Karpas-422 (cell line): ENCODE measurements around the gene SORCS1. TPM values are rescaled to one million over a fixed set of nuclear protein-coding genes. Genes with fewer than 3 reads are reported as not detected.

Source experiments
- DNase-seq: peaks from one replicate; pipeline ENCODE4 v3.0.0-alpha.2; 2015
- H2AFZ ChIP-seq: fragments of 200-600 bp; sonication (generic); 2 replicates; pipeline ENCODE4 v1.6.1; 2014; ENCODE audit warnings: antibody characterized with exemption, low read length, mixed read lengths
- H3K27ac ChIP-seq: fragments of 200-600 bp; sonication (generic); 2 replicates; pipeline ENCODE4 v1.5.1; 2014; ENCODE audit warnings: mild to moderate bottlenecking, low read length, moderate library complexity
- H3K27me3 ChIP-seq: fragments of 200-600 bp; sonication (generic); 2 replicates; pipeline ENCODE4 v1.6.1; 2014; ENCODE audit warnings: low read length, mixed read lengths
- H3K36me3 ChIP-seq: fragments of 200-600 bp; sonication (generic); 2 replicates; pipeline ENCODE4 v1.6.1; 2014; ENCODE audit warnings: low read length, mixed read lengths; ENCODE audit not compliant: insufficient read depth
- H3K4me1 ChIP-seq: fragments of 200-600 bp; sonication (generic); 2 replicates; pipeline ENCODE4 v1.6.1; 2014; ENCODE audit warnings: mild to moderate bottlenecking, low read length, mixed read lengths
- H3K4me2 ChIP-seq: fragments of 200-600 bp; sonication (generic); 2 replicates; pipeline ENCODE4 v1.6.1; 2014; ENCODE audit warnings: low read length, low read depth, mild to moderate bottlenecking; ENCODE audit not compliant: poor library complexity, severe bottlenecking
- H3K4me3 ChIP-seq: fragments of 200-600 bp; sonication (generic); 2 replicates; pipeline ENCODE4 v1.5.1; 2014; ENCODE audit warnings: mild to moderate bottlenecking, antibody characterized with exemption, low read length, mixed read lengths
- H3K79me2 ChIP-seq: fragments of 200-600 bp; sonication (generic); 2 replicates; pipeline ENCODE4 v1.6.1; 2014; ENCODE audit warnings: mild to moderate bottlenecking, low read length, mixed read lengths
- H3K9ac ChIP-seq: fragments of 200-600 bp; sonication (generic); 2 replicates; pipeline ENCODE4 v1.6.0; 2014; ENCODE audit warnings: low read length
- H3K9me2 ChIP-seq: fragments of 200-600 bp; sonication (generic), shearing (Covaris generic); replicated peaks from 2 replicates; pipeline ENCODE4 v1.6.0; 2014; ENCODE audit warnings: mild to moderate bottlenecking, low read length, moderate library complexity; ENCODE audit not compliant: insufficient read depth
- H3K9me3 ChIP-seq: fragments of 300-700, 200-600 bp; sonication (generic); 2 replicates; pipeline ENCODE4 v1.6.1; 2014; ENCODE audit warnings: low read length, mixed read lengths
- H4K20me1 ChIP-seq: fragments of 200-600 bp; sonication (generic); 2 replicates; pipeline ENCODE4 v1.6.1; 2014; ENCODE audit warnings: mild to moderate bottlenecking, antibody characterized with exemption, low read length, low read depth; ENCODE audit not compliant: insufficient read depth
- total RNA-seq: library from RNA; depleted of rRNA; stranded (reverse); fragments of >200 nt; shearing (Covaris generic); gene quantifications from 2 replicates; pipeline ENCODE4 v1.2.3, GENCODE V29; 2014; ENCODE audit warnings: low replicate concordance

SORCS1 gene
- total RNA-seq, 1 experiment from 2014 or later = not detected

DNA sequence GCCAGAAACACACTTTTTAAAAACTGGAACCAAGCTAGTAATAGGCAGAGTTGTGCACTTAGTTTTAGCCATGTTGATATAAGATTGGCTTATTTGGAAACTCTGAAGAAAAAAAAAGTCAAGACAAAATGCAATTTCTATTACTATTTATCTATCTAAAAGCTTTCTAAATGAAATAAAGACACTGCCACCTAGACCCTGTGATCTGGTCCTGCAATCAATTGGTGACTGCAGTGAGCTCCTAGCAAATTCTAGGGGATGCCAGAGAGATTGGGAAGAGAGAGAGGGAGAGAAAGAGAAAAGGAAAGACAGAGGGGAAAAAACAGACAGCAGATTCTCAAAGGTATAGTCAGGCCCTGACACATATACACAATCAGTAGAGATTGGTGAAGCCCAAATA lies 25.3 kb downstream of the SORCS1 start:
- no peaks in the 10 kb centered on the region for H3K4me1 ChIP-seq

GRCh38 chr10:107133656-107134055 lies 30.9 kb downstream of the SORCS1 start:
- Histone ChIP-seq H2AFZ (no peak overlapping the region), H3K9me3 (peaks cover 11% of the 10 kb centered on the region; the same call in 1 of the 2 replicates), H3K79me2 (no peaks in the 10 kb centered on the region), H3K4me2 (no peak overlapping the region), H4K20me1 (no peaks in the 10 kb centered on the region), H3K4me1 (no peaks in the 10 kb centered on the region), H3K9me2 (no peaks in the 10 kb centered on the region), H3K4me3 (no peak overlapping the region), H3K9ac (no peak overlapping the region), H3K27me3 (no peaks in the 10 kb centered on the region), H3K27ac (no peak overlapping the region), H3K36me3 (no peaks in the 10 kb centered on the region)
- DNase-seq = no peak

More for the DNA sequence above, 25.3 kb downstream of the SORCS1 start:
- no peak for DNase-seq
- Histone ChIP-seq H3K36me3 (no peaks in the 10 kb centered on the region), H3K27me3 (no peaks in the 10 kb centered on the region), H3K27ac (no peak overlapping the region), H2AFZ (no peak overlapping the region), H3K79me2 (no peaks in the 10 kb centered on the region), H3K4me3 (no peak overlapping the region), H3K4me2 (no peak overlapping the region), H3K9me2 (no peaks in the 10 kb centered on the region), H3K9ac (no peak overlapping the region), H3K9me3 (peaks cover 28% of the 10 kb centered on the region), H4K20me1 (no peaks in the 10 kb centered on the region)

- H3K9ac ChIP-seq = no peak overlapping the region
- H3K36me3 ChIP-seq = no peaks in the 10 kb centered on the region
- no peaks in the 10 kb centered on the region for H3K4me1 ChIP-seq
- no peak overlapping the region for H3K4me2 ChIP-seq
- no peaks in the 10 kb centered on the region for H4K20me1 ChIP-seq
- DNase-seq = no peak
- H3K27me3 ChIP-seq = no peaks in the 10 kb centered on the region
- 0 out of 2 replicates have a peak, but pooled peaks cover 10% of the 10 kb centered on the region for H3K9me3 ChIP-seq
- no peak overlapping the region for H3K27ac ChIP-seq
- H3K9me2 ChIP-seq = no peaks in the 10 kb centered on the region
- H3K79me2 ChIP-seq = no peaks in the 10 kb centered on the region
- no peak overlapping the region for H2AFZ ChIP-seq
- no peak overlapping the region for H3K4me3 ChIP-seq
Observed at GRCh38 chr10:107129000-107129399, 35.5 kb downstream of the SORCS1 start.

DNA sequence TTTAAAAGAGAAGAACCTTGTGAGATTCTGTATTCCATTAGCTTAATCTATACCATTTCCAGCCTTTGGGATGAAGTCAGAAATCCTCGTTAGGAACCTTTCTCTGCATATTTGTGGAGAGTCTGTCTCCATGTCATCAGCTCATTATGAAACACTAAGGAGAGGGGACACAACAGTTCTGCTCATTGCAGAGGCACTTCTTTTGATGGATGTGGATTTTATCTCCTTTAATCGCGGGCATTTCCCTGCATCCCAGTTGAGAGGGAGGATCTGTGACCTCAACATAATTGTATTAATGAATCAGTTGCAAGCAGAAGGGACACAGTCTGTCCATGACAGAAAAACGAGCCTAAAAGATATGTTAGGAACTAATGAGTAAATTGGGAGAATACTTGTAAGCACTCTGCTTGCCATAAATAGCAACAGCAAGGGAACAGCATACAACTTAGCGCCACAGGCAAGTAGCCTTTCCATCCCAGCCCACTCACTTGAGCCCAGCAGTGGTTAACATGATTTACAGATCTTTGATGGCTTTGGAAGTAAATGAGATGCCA lies 37.9 kb downstream of the SORCS1 start:
- no peaks in the 10 kb centered on the region for H4K20me1 ChIP-seq

GRCh38 chr10:107122703-107123102 lies 41.8 kb downstream of the SORCS1 start:
- DNase-seq = no peak
- H3K79me2 ChIP-seq = no peaks in the 10 kb centered on the region
- no peak overlapping the region for H3K4me3 ChIP-seq
- H2AFZ ChIP-seq = no peak overlapping the region
- no peaks in the 10 kb centered on the region for H4K20me1 ChIP-seq
- H3K9ac ChIP-seq = no peak overlapping the region
- no peak overlapping the region for H3K4me2 ChIP-seq
- H3K27me3 ChIP-seq = no peaks in the 10 kb centered on the region
- H3K4me1 ChIP-seq = no peaks in the 10 kb centered on the region
- H3K36me3 ChIP-seq = no peaks in the 10 kb centered on the region
- H3K9me2 ChIP-seq = no peaks in the 10 kb centered on the region
- no peak overlapping the region for H3K27ac ChIP-seq
- peaks cover 19% of the 10 kb centered on the region for H3K9me3 ChIP-seq

More for the DNA sequence above, 37.9 kb downstream of the SORCS1 start:
- no peak overlapping the region for H3K4me3 ChIP-seq
- H3K9me3 ChIP-seq = peaks cover 10% of the 10 kb centered on the region; the same call in 1 of the 2 replicates
- H3K36me3 ChIP-seq = no peaks in the 10 kb centered on the region
- no peak overlapping the region for H3K27ac ChIP-seq
- no peak overlapping the region for H3K9ac ChIP-seq
- no peaks in the 10 kb centered on the region for H3K9me2 ChIP-seq
- H2AFZ ChIP-seq = no peak overlapping the region
- no peak for DNase-seq
- no peaks in the 10 kb centered on the region for H3K79me2 ChIP-seq
- H3K27me3 ChIP-seq = no peaks in the 10 kb centered on the region
- no peak overlapping the region for H3K4me2 ChIP-seq
- H3K4me1 ChIP-seq = no peaks in the 10 kb centered on the region

DNA sequence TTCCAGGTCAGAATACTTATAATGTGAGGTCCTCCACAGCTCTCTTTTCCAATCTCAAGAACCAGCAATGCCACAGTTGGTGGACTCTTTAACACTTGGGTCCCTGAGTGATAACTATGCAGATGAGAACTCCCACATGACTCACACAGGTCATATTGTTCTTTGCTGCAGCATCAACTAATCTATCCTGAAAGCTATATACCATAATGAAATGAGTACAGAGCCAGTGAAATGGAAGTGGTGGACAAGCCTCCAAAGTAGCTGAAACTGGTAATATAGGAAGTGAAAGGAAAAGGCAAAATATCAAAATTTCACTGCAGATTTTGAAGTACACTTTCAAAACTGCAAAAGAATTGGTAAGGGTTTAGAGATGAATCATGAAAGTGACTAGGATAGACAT lies 45.6 kb downstream of the SORCS1 start:
- Histone ChIP-seq H3K9me2 (no peaks in the 10 kb centered on the region), H3K36me3 (no peaks in the 10 kb centered on the region), H3K4me2 (no peak overlapping the region), H3K9me3 (peaks cover 36% of the 10 kb centered on the region), H3K79me2 (no peaks in the 10 kb centered on the region), H3K4me3 (no peak overlapping the region), H3K9ac (no peak overlapping the region), H3K27me3 (no peaks in the 10 kb centered on the region), H3K4me1 (no peaks in the 10 kb centered on the region), H2AFZ (no peak overlapping the region), H3K27ac (no peak overlapping the region), H4K20me1 (no peaks in the 10 kb centered on the region)
- DNase-seq = no peak

DNA sequence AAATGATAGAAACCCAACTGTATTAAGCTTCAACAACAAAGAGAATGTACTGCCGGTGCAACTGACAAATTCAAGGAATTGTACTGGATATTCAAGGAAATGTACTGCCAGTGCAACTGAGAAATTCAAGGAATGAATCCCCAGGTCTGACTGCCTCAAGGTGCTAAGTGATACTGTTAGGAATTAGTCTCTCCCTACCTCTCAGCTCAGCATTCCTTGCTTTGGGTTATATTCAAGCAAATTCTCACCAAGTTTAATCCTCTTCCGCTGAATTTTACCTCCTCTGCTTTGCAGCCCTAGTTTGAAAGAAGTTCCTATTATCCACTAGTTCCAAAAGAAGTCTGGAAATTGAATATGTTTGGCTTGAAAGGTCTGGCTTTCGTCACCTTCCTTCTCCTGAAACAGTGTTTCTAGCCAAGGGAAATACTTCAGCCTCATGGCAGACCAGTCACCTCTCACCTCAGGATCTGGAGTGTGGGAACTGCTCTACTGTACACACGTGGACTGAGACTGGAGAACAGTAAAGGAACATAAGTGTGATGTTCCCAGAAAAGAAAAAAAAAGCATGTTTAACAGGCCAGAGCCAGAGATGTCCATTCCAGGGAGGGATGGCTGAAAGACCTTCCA lies 60.4 kb downstream of the SORCS1 start:
- H3K79me2 ChIP-seq = no peaks in the 10 kb centered on the region
- no peaks in the 10 kb centered on the region for H3K4me1 ChIP-seq
- H3K36me3 ChIP-seq = no peaks in the 10 kb centered on the region
- no peak overlapping the region for H3K4me2 ChIP-seq
- H3K9ac ChIP-seq = no peak overlapping the region
- no peak for DNase-seq
- H4K20me1 ChIP-seq = no peaks in the 10 kb centered on the region
- H3K27me3 ChIP-seq = no peaks in the 10 kb centered on the region
- H3K9me2 ChIP-seq = no peaks in the 10 kb centered on the region
- H2AFZ ChIP-seq = no peak overlapping the region
- no peak overlapping the region for H3K4me3 ChIP-seq
- no peak overlapping the region for H3K27ac ChIP-seq
- H3K9me3 ChIP-seq = peaks cover 43% of the 10 kb centered on the region

GRCh38 chr10:107103174-107104025 lies 61.1 kb downstream of the SORCS1 start:
- Histone ChIP-seq H3K9me3 (peaks cover 44% of the 10 kb centered on the region), H2AFZ (no peak overlapping the region), H3K27me3 (no peaks in the 10 kb centered on the region), H3K4me1 (no peaks in the 10 kb centered on the region), H3K9ac (no peak overlapping the region), H3K79me2 (no peaks in the 10 kb centered on the region), H3K36me3 (no peaks in the 10 kb centered on the region), H3K4me2 (no peak overlapping the region), H3K4me3 (no peak overlapping the region), H3K9me2 (no peaks in the 10 kb centered on the region), H3K27ac (no peak overlapping the region), H4K20me1 (no peaks in the 10 kb centered on the region)
- no peak for DNase-seq
